Panc1 (cell line): Measurements from ENCODE around the gene SH3D21. TPM values are rescaled to one million over a fixed set of nuclear protein-coding genes. Genes with fewer than 3 reads are reported as not detected.

Experiments used
- ATAC-seq: fragments of 200-7000 bp; cut with Tn5 transposase; 2 replicates; pipeline ENCODE4 v1.9.1; 2020; ENCODE audit warnings: mild to moderate bottlenecking, moderate library complexity
- BruUV-seq: library from RNA; stranded (reverse); fragments of 400-500 nt; replicated peaks from 2 replicates; lab custom pipeline; 2021; lab: Mats Ljungman, UMichigan
- CTCF ChIA-PET: fragments of 300-600 bp; sonication (Branson Sonifier 250); formaldehyde crosslinking; loops from one replicate; lab custom pipeline; 2022; ENCODE audit warnings: antibody characterized with exemption; lab: Charles Lee
- POLR2A ChIA-PET: fragments of 300-600 bp; sonication (Branson Sonifier 250); formaldehyde crosslinking; loops from one replicate; lab custom pipeline; 2022; ENCODE audit warnings: antibody characterized with exemption; lab: Charles Lee
- DNase-seq: peaks from one replicate; pipeline ENCODE4 v3.0.0-alpha.2; 2010; ENCODE audit warnings: low read depth, low spot score
- H3K27ac ChIP-seq: 2 replicates; pipeline ENCODE4 v1.5.1; 2011; ENCODE audit warnings: mild to moderate bottlenecking, low read length, inconsistent platforms
- H3K27me3 ChIP-seq: fragments of 200-500 bp; sonication (Bioruptor generic); 2 replicates; pipeline ENCODE4 v1.6.0; 2014; ENCODE audit warnings: low read length, inconsistent platforms; ENCODE audit not compliant: control insufficient read depth, insufficient read depth
- H3K36me3 ChIP-seq: fragments of 200-500 bp; sonication (Bioruptor generic); 2 replicates; pipeline ENCODE4 v1.5.1; 2014; ENCODE audit warnings: inconsistent platforms, mild to moderate bottlenecking, low read length, moderate library complexity; ENCODE audit not compliant: control insufficient read depth, insufficient read depth
- H3K4me1 ChIP-seq: 2 replicates; pipeline ENCODE4 v1.5.1; 2011; ENCODE audit warnings: inconsistent platforms, mild to moderate bottlenecking, low read length, moderate library complexity; ENCODE audit not compliant: control insufficient read depth, insufficient read depth
- H3K4me3 ChIP-seq, 2 experiments: 2 replicates each; pipeline ENCODE4 v1.5.1; 2011 to 2012; ENCODE audit warnings: low read depth in 2 of 2, low read length in 2 of 2, mild to moderate bottlenecking in 2 of 2, inconsistent platforms in 1 of 2, moderate library complexity in 1 of 2
- H3K9me3 ChIP-seq: fragments of 200-500 bp; sonication (Bioruptor generic); 2 replicates; pipeline ENCODE4 v1.5.1; 2014; ENCODE audit warnings: low read depth, mild to moderate bottlenecking, inconsistent platforms, low read length, moderate library complexity; ENCODE audit not compliant: control insufficient read depth, insufficient read depth
- CTCF ChIP-seq: fragments of 450-650 bp; IDR thresholded peaks from 2 replicates; pipeline ENCODE4 v1.5.1; 2017; ENCODE audit warnings: mild to moderate bottlenecking
- POLR2AphosphoS5 ChIP-seq: IDR thresholded peaks from 2 replicates; pipeline ENCODE4 v1.6.1; 2012; ENCODE audit warnings: mild to moderate bottlenecking, low read depth, low read length, moderate library complexity
- REST ChIP-seq, 2 experiments: IDR thresholded peaks; 2 replicates each; pipeline ENCODE4 v1.6.1; 2011 to 2012; ENCODE audit warnings: low read depth in 2 of 2, control low read depth in 1 of 2, low read length in 1 of 2, mild to moderate bottlenecking in 1 of 2, moderate library complexity in 1 of 2; ENCODE audit not compliant: insufficient read depth in 1 of 2
- SIN3A ChIP-seq: IDR thresholded peaks from 2 replicates; pipeline ENCODE4 v1.6.1; 2012; ENCODE audit warnings: low read depth, mild to moderate bottlenecking, low read length, moderate library complexity, borderline replicate concordance; ENCODE audit not compliant: insufficient read depth
- TCF7L2 ChIP-seq: IDR thresholded peaks from 2 replicates; pipeline ENCODE4 v1.6.1; 2011; ENCODE audit warnings: mild to moderate bottlenecking, low read depth, low read length, inconsistent platforms
- in situ Hi-C: cut with HindIII; loops from 2 replicates; pipeline ENCODE4 v1.10.0; 2016; ENCODE audit warnings: low sequenced_read_pairs, low pct_unique_long_range_greater_than_20kb
- intact Hi-C: fragments of 100-400 bp; cut with micrococcal nuclease; formaldehyde crosslinking; loops from one replicate; pipeline ENCODE4 v1.10.0; 2022; ENCODE audit not compliant: unreplicated experiment
- total RNA-seq: library from RNA; stranded (reverse); gene quantifications from one replicate; pipeline ENCODE4 v1.2.1, GENCODE V29; 2021; ENCODE audit not compliant: unreplicated experiment

SH3D21 gene
- total RNA-seq, 1 experiment from 2014 or later: 18.9 TPM

- H3K4me1 ChIP-seq: peaks cover 31% of the 10 kb centered on the region
- in situ Hi-C loops (no loop called here), intact Hi-C loops (no loop called here)
- no peak for DNase-seq
- POLR2A ChIA-PET: no interaction called here
- CTCF ChIA-PET: no interaction called here
- ATAC-seq: no peak
- H3K9me3 ChIP-seq: no peaks in the 10 kb centered on the region
- H3K27me3 ChIP-seq: no peaks in the 10 kb centered on the region
- no peak for TF ChIP-seq SIN3A
- no peak for TF ChIP-seq CTCF
- TF ChIP-seq TCF7L2: no peak
- no peak for TF ChIP-seq POLR2AphosphoS5
- no peak for TF ChIP-seq REST (IDR thresholded peaks at IDR 0.05; ENCODE audit: insufficient read depth in 1 of 2, low read depth in 2 of 2, low read length in 1 of 2)
- H3K36me3 ChIP-seq: peaks cover 5% of the 10 kb centered on the region; the same call in 1 of the 2 replicates
- no peak overlapping the region for H3K27ac ChIP-seq
- no TSS peak for BruUV-seq
- no peak overlapping the region for H3K4me3 ChIP-seq
Measured at GRCh38 chr1:36257375-36257767, 48.8 kb upstream of the SH3D21 start.

- CTCF ChIA-PET: interaction anchor here (0.6 kb wide), 1 partner anchor 22 kb away, joined by 6 read pairs; no protein-coding TSS in a partner anchor
- in situ Hi-C loops (no loop called here), intact Hi-C loops (no loop called here)
- peaks cover 17% of the 10 kb centered on the region for H3K4me1 ChIP-seq
- TSS peak; percentile 2 for BruUV-seq
- DNase-seq (no peak), ATAC-seq (no peak)
- POLR2A ChIA-PET: no interaction called here
- no peak overlapping the region for H3K27ac ChIP-seq
- TF ChIP-seq CTCF: no peak
- no peak for TF ChIP-seq TCF7L2
- TF ChIP-seq POLR2AphosphoS5: no peak
- no peak for TF ChIP-seq REST (IDR thresholded peaks at IDR 0.05; ENCODE audit: insufficient read depth in 1 of 2, low read depth in 2 of 2, low read length in 1 of 2)
- no peak for TF ChIP-seq SIN3A
- no peak overlapping the region for H3K4me3 ChIP-seq
- H3K27me3 ChIP-seq: no peaks in the 10 kb centered on the region
- H3K9me3 ChIP-seq: no peaks in the 10 kb centered on the region
- H3K36me3 ChIP-seq: peaks cover 5% of the 10 kb centered on the region; the same call in 1 of the 2 replicates
Measured at GRCh38 chr1:36258960-36259344, 47.2 kb upstream of the SH3D21 start.
